ENCODE measurements around the gene ANKMY2.

ANKMY2 gene

GRCh38 chr7:16564909-16565426 is 80.6 kb downstream of the ANKMY2 start:
- peak in 3 of 6 experiments; percentile 8 to 51 (median 50) for DNase-seq

- peak in 1 of 6 experiments; percentile 13 for DNase-seq
Measured at GRCh38 chr7:16564023-16564380, 81.6 kb downstream of the ANKMY2 start.

- DNase-seq = peak in 3 of 6 experiments; percentile 14 to 21 (median 16)
Measured at GRCh38 chr7:16563281-16564022, 82.1 kb downstream of the ANKMY2 start.

GRCh38 chr7:16562456-16563220 is 82.9 kb downstream of the ANKMY2 start:
- DNase-seq = no peak

- DNase-seq = no peak
Measured at GRCh38 chr7:16561943-16562342, 83.6 kb downstream of the ANKMY2 start.

- DNase-seq = no peak
Measured at GRCh38 chr7:16559497-16560179, 85.9 kb downstream of the ANKMY2 start.

- no peak for DNase-seq
Measured at GRCh38 chr7:16558761-16559302, 86.7 kb downstream of the ANKMY2 start.

- DNase-seq = no peak
Measured at GRCh38 chr7:16556359-16556758, 89.2 kb downstream of the ANKMY2 start.

GRCh38 chr7:16554518-16555236 is 90.9 kb downstream of the ANKMY2 start:
- no peak for DNase-seq

- no peak for DNase-seq
Measured at GRCh38 chr7:16550671-16551070, 94.9 kb downstream of the ANKMY2 start.
